Caco-2 (cell line): ENCODE data around the gene FBXL7. TPM values are rescaled to one million over a fixed set of nuclear protein-coding genes. Genes with fewer than 3 reads are reported as not detected.

Experiments
- BruUV-seq: library from RNA; stranded (reverse); fragments of 400-500 nt; replicated peaks from 2 replicates; lab custom pipeline; 2021; lab: Mats Ljungman, UMichigan
- CTCF ChIA-PET: fragments of 300-600 bp; sonication (Branson Sonifier 250); formaldehyde crosslinking; loops from one replicate; lab custom pipeline; 2022; ENCODE audit warnings: antibody characterized with exemption; lab: Charles Lee
- POLR2A ChIA-PET: fragments of 300-600 bp; sonication (Branson Sonifier 250); formaldehyde crosslinking; loops from one replicate; lab custom pipeline; 2022; ENCODE audit warnings: antibody characterized with exemption; lab: Charles Lee
- DNase-seq, 2 experiments: peaks; one replicate each; pipeline versions ENCODE4 v3.0.0 to v3.0.0-alpha.2; 2020 to 2022
- H3K27me3 ChIP-seq: replicated peaks from 2 replicates; pipeline ENCODE4 v1.6.0; 2011; ENCODE audit warnings: low read length; ENCODE audit not compliant: control insufficient read depth, insufficient read depth
- H3K36me3 ChIP-seq: 2 replicates; pipeline ENCODE4 v1.5.1; 2011; ENCODE audit warnings: low read length; ENCODE audit not compliant: control insufficient read depth, insufficient read depth
- H3K4me1 ChIP-seq: fragments of 250-450 bp; sonication (Bioruptor Pico); 2 replicates; pipeline ENCODE4 v1.5.1; 2020; ENCODE audit warnings: mild to moderate bottlenecking
- H3K4me3 ChIP-seq: 2 replicates; pipeline ENCODE4 v1.5.1; 2011; ENCODE audit warnings: low read depth, mild to moderate bottlenecking, control low read depth, low read length
- H3K9me3 ChIP-seq: fragments of 250-450 bp; sonication (Bioruptor Pico); 2 replicates; pipeline ENCODE4 v1.5.1; 2020; ENCODE audit warnings: mild to moderate bottlenecking, moderate library complexity
- H3K27ac Mint-ChIP-seq: one replicate; pipeline ENCODE4 v1.8.0; 2022; ENCODE audit warnings: mixed read lengths; ENCODE audit not compliant: unreplicated experiment
- H3K27me3 Mint-ChIP-seq: one replicate; pipeline ENCODE4 v1.8.0; 2022; ENCODE audit warnings: mixed read lengths; ENCODE audit not compliant: insufficient read depth, unreplicated experiment
- H3K36me3 Mint-ChIP-seq: one replicate; pipeline ENCODE4 v1.8.0; 2022; ENCODE audit warnings: mild to moderate bottlenecking, mixed read lengths; ENCODE audit not compliant: insufficient read depth, unreplicated experiment
- H3K4me1 Mint-ChIP-seq: one replicate; pipeline ENCODE4 v1.8.0; 2022; ENCODE audit warnings: low read depth, mixed read lengths; ENCODE audit not compliant: unreplicated experiment
- H3K4me3 Mint-ChIP-seq: one replicate; pipeline ENCODE4 v1.8.0; 2022; ENCODE audit warnings: mild to moderate bottlenecking, moderate library complexity, mixed read lengths; ENCODE audit not compliant: unreplicated experiment
- H3K9me3 Mint-ChIP-seq: one replicate; pipeline ENCODE4 v1.8.0; 2022; ENCODE audit warnings: mixed read lengths; ENCODE audit not compliant: unreplicated experiment
- intact Hi-C: fragments of 100-400 bp; cut with micrococcal nuclease; formaldehyde crosslinking; loops from one replicate; pipeline ENCODE4 v1.10.0; 2022; ENCODE audit not compliant: unreplicated experiment
- total RNA-seq: library from RNA; stranded (reverse); gene quantifications from 2 replicates; pipeline ENCODE4 v1.2.3, GENCODE V29; 2022
- TF ChIP-seq, protein P1 (sequence below), 2 experiments: fragments of 200-600 bp in 1 of 2; IDR thresholded peaks; 1 replicate in 1 of 2; 2 replicates in 1 of 2; pipeline versions ENCODE4 v1.5.1 to v1.8.0; 2011 to 2022; ENCODE audit warnings: antibody characterized with exemption in 1 of 2, control low read depth in 1 of 2, inconsistent platforms in 1 of 2, low read depth in 1 of 2, low read length in 1 of 2, mild to moderate bottlenecking in 1 of 2, moderate library complexity in 1 of 2; ENCODE audit not compliant: insufficient read depth in 1 of 2, severe bottlenecking in 1 of 2, unreplicated experiment in 1 of 2

Gene FBXL7
- total RNA-seq, 1 experiment from 2014 or later, result not detected

- intact Hi-C loops, result no loop called here
- H3K27ac Mint-ChIP-seq, result no peak overlapping the region
Measured at GRCh38 chr5:15452030-15452429, 48.0 kb upstream of the FBXL7 start.

GRCh38 chr5:15452781-15453180, 47.2 kb upstream of the FBXL7 start:
- Histone ChIP-seq H3K4me1 (no peaks in the 10 kb centered on the region), H3K27me3 (no peaks in the 10 kb centered on the region), H3K4me3 (no peak overlapping the region), H3K9me3 (no peaks in the 10 kb centered on the region; the same call in 1 of the 2 replicates), H3K36me3 (no peaks in the 10 kb centered on the region)
- DNase-seq, result no peak
- intact Hi-C loops, result no loop called here
- Mint-ChIP-seq H3K4me1 (no peaks in the 10 kb centered on the region), H3K9me3 (no peaks in the 10 kb centered on the region), H3K36me3 (no peaks in the 10 kb centered on the region), H3K4me3 (no peak overlapping the region), H3K27ac (no peak overlapping the region), H3K27me3 (no peaks in the 10 kb centered on the region)
- BruUV-seq, result no TSS peak
- POLR2A ChIA-PET, result no interaction called here
- TF ChIP-seq, protein P1, sequence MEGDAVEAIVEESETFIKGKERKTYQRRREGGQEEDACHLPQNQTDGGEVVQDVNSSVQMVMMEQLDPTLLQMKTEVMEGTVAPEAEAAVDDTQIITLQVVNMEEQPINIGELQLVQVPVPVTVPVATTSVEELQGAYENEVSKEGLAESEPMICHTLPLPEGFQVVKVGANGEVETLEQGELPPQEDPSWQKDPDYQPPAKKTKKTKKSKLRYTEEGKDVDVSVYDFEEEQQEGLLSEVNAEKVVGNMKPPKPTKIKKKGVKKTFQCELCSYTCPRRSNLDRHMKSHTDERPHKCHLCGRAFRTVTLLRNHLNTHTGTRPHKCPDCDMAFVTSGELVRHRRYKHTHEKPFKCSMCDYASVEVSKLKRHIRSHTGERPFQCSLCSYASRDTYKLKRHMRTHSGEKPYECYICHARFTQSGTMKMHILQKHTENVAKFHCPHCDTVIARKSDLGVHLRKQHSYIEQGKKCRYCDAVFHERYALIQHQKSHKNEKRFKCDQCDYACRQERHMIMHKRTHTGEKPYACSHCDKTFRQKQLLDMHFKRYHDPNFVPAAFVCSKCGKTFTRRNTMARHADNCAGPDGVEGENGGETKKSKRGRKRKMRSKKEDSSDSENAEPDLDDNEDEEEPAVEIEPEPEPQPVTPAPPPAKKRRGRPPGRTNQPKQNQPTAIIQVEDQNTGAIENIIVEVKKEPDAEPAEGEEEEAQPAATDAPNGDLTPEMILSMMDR (IDR thresholded peaks at IDR 0.05; ENCODE audit: insufficient read depth in 1 of 2, low read depth in 1 of 2, low read length in 1 of 2, severe bottlenecking in 1 of 2, unreplicated experiment in 1 of 2), result no peak
- CTCF ChIA-PET, result no interaction called here

More at GRCh38 chr5:15452030-15452429, 48.0 kb upstream of the FBXL7 start:
- Histone ChIP-seq H3K4me3 (no peak overlapping the region), H3K36me3 (no peaks in the 10 kb centered on the region), H3K27me3 (no peaks in the 10 kb centered on the region), H3K4me1 (no peaks in the 10 kb centered on the region), H3K9me3 (no peaks in the 10 kb centered on the region)
- H3K36me3 Mint-ChIP-seq, result no peaks in the 10 kb centered on the region
- TF ChIP-seq, protein P1 (IDR thresholded peaks at IDR 0.05; ENCODE audit: insufficient read depth in 1 of 2, low read depth in 1 of 2, low read length in 1 of 2, severe bottlenecking in 1 of 2, unreplicated experiment in 1 of 2), result no peak
- H3K27me3 Mint-ChIP-seq, result no peaks in the 10 kb centered on the region
- ChIA-PET CTCF (no interaction called here), POLR2A (no interaction called here)
- no peaks in the 10 kb centered on the region for H3K9me3 Mint-ChIP-seq
- DNase-seq, result no peak
- no peaks in the 10 kb centered on the region for H3K4me1 Mint-ChIP-seq
- no peak overlapping the region for H3K4me3 Mint-ChIP-seq
- BruUV-seq, result no TSS peak

DNA sequence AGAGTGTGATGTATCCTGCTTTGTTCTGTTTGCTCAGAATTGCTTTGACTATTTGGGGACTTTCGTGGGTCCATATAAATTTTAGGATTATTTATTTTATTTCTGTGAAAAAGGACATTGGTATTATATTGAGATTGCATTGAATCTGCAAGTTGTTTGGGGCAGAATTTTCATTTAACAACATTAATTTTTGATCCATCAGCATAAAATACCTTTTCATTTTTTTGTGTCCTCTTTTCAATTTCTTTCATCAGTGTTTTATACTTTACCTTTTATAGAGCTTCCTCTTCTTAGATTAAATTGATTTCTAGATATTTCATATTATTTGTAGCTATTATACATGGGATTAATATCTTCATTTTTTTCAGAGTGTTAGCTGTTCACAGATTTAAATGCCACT, 40.8 kb upstream of the FBXL7 start:
- BruUV-seq, result no TSS peak
- ChIA-PET POLR2A (no interaction called here), CTCF (no interaction called here)
- Mint-ChIP-seq H3K27me3 (no peaks in the 10 kb centered on the region), H3K4me1 (no peaks in the 10 kb centered on the region), H3K4me3 (no peak overlapping the region), H3K36me3 (no peaks in the 10 kb centered on the region), H3K27ac (no peak overlapping the region), H3K9me3 (no peaks in the 10 kb centered on the region)
- Histone ChIP-seq H3K4me1 (no peaks in the 10 kb centered on the region), H3K4me3 (no peak overlapping the region), H3K36me3 (no peaks in the 10 kb centered on the region), H3K27me3 (no peaks in the 10 kb centered on the region), H3K9me3 (no peaks in the 10 kb centered on the region; the same call in 1 of the 2 replicates)
- no peak for DNase-seq
- TF ChIP-seq, protein P1 (IDR thresholded peaks at IDR 0.05; ENCODE audit: insufficient read depth in 1 of 2, low read depth in 1 of 2, low read length in 1 of 2, severe bottlenecking in 1 of 2, unreplicated experiment in 1 of 2), result no peak
- intact Hi-C loops, result no loop called here
